WTC11 (cell line): ENCODE data around the gene VWA3B.

Experiments used
- ETV6 ChIP-seq: sonication (generic); formaldehyde crosslinking; IDR thresholded peaks from 2 replicates; pipeline ENCODE4 v1.8.1; 2022; ENCODE audit warnings: mild to moderate bottlenecking, missing genetic modification reagents
- GABPB1 ChIP-seq: sonication (generic); formaldehyde crosslinking; IDR thresholded peaks from 2 replicates; pipeline ENCODE4 v1.8.1; 2023; ENCODE audit warnings: mild to moderate bottlenecking, missing genetic modification reagents
- ZNF232 ChIP-seq: sonication (generic); formaldehyde crosslinking; IDR thresholded peaks from 2 replicates; pipeline ENCODE4 v1.8.0; 2022; ENCODE audit warnings: mild to moderate bottlenecking, missing genetic modification reagents
- TF ChIP-seq, protein P1 (sequence below): fragments of 200-600 bp; IDR thresholded peaks from 2 replicates; pipeline ENCODE4 v1.8.0; 2022; ENCODE audit warnings: antibody characterized with exemption
- TF ChIP-seq, protein P2 (sequence below): sonication (generic); formaldehyde crosslinking; IDR thresholded peaks from 2 replicates; pipeline ENCODE4 v1.8.0; 2022; ENCODE audit warnings: mild to moderate bottlenecking, missing genetic modification reagents

DNA sequence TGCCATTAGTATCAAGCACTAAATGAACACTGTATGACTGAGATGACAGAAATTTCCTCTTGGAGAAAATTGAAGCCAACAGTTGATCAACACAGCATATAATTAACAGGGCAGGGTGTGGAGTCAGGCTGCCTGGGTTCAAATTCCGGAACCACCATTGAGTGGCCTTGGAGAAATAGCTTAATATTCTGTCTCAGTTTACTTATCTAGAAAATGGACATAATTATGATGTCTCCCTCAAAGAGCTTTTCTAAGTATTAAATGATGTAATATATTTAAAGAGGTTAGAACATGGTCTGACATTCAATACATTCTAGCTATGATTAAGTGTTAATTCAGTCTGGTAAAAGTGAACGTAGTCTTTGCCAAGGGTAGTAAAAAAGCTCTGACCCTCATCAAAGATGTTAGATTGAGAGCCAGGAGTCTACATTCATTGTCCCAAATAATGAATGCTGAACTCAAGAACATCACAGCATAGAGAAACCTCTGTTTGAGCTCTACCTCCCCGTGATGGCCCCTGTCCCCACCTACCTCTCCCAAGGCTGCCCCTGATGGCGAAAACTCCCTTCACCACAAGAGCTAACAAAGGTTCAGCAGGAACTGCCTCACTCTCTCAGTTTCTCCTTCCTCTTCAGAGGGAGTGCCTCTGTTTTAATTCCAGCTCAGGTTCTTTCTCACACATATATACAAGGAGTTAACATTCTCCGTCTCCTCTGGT, 2.7 kb upstream of the VWA3B start:
- TF ChIP-seq, protein P1, sequence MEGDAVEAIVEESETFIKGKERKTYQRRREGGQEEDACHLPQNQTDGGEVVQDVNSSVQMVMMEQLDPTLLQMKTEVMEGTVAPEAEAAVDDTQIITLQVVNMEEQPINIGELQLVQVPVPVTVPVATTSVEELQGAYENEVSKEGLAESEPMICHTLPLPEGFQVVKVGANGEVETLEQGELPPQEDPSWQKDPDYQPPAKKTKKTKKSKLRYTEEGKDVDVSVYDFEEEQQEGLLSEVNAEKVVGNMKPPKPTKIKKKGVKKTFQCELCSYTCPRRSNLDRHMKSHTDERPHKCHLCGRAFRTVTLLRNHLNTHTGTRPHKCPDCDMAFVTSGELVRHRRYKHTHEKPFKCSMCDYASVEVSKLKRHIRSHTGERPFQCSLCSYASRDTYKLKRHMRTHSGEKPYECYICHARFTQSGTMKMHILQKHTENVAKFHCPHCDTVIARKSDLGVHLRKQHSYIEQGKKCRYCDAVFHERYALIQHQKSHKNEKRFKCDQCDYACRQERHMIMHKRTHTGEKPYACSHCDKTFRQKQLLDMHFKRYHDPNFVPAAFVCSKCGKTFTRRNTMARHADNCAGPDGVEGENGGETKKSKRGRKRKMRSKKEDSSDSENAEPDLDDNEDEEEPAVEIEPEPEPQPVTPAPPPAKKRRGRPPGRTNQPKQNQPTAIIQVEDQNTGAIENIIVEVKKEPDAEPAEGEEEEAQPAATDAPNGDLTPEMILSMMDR, result no peak
- no peak for TF ChIP-seq ZNF232 (CRISPR knock-in tag)
- no peak for TF ChIP-seq ETV6 (CRISPR knock-in tag)
- TF ChIP-seq GABPB1 (CRISPR knock-in tag), result no peak
- TF ChIP-seq, protein P2, sequence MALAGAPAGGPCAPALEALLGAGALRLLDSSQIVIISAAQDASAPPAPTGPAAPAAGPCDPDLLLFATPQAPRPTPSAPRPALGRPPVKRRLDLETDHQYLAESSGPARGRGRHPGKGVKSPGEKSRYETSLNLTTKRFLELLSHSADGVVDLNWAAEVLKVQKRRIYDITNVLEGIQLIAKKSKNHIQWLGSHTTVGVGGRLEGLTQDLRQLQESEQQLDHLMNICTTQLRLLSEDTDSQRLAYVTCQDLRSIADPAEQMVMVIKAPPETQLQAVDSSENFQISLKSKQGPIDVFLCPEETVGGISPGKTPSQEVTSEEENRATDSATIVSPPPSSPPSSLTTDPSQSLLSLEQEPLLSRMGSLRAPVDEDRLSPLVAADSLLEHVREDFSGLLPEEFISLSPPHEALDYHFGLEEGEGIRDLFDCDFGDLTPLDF (CRISPR knock-in tag), result no peak
